Sigmoid colon (tissue), 7 donors: Measurements from ENCODE around the gene FBLN7. TPM values are rescaled to one million over a fixed set of nuclear protein-coding genes. Genes with fewer than 3 reads are reported as not detected.
"Not testable (repeated sequence)": the region's sequence is repeated elsewhere in the genome, so short reads cannot be mapped to it uniquely, and the experiment has no call there.

Experiments used
- DNase-seq: peaks from one replicate; pipeline ENCODE4 v3.0.0-alpha.2; 2019
- H3K27ac ChIP-seq, 4 donors: fragments of 200-600 bp; sonication (generic); one replicate each; pipeline ENCODE4 v1.5.1; 2016 to 2019; ENCODE audit warnings: mild to moderate bottlenecking in 1 of 4
- H3K27me3 ChIP-seq, 3 donors: fragments of 200-600 bp; sonication (generic); one replicate each; pipeline ENCODE4 v1.5.1; 2019; ENCODE audit warnings: mild to moderate bottlenecking in 1 of 3
- H3K36me3 ChIP-seq, 4 donors: fragments of 200-600 bp; sonication (generic); one replicate each; pipeline ENCODE4 v1.5.1; 2016 to 2019
- H3K4me1 ChIP-seq, 4 donors: fragments of 200-600 bp; sonication (generic); one replicate each; pipeline ENCODE4 v1.5.1; 2017 to 2019
- H3K4me3 ChIP-seq, 4 donors: fragments of 200-600 bp; sonication (generic); one replicate each; pipeline ENCODE4 v1.5.1; 2017 to 2019; ENCODE audit warnings: mild to moderate bottlenecking in 2 of 4, moderate library complexity in 1 of 4
- H3K9me3 ChIP-seq, 4 donors: fragments of 200-600 bp in 3 of 4; sonication (generic) in 3 of 4; one replicate each; pipeline versions ENCODE4 v1.5.1 to v1.6.1; 2013 to 2019
- EP300 ChIP-seq, 4 donors: sonication (generic); formaldehyde crosslinking; IDR thresholded peaks; one replicate each; pipeline ENCODE4 v1.6.1; 2017; ENCODE audit warnings: antibody characterized with exemption in 4 of 4
- POLR2A ChIP-seq, 2 donors: fragments of 450-650 bp; IDR thresholded peaks; one replicate each; pipeline ENCODE4 v1.6.1; 2016; ENCODE audit warnings: antibody characterized with exemption in 2 of 2, mild to moderate bottlenecking in 2 of 2, moderate library complexity in 2 of 2
- POLR2AphosphoS5 ChIP-seq, 4 donors: sonication (generic); formaldehyde crosslinking; IDR thresholded peaks; one replicate each; pipeline ENCODE4 v1.6.1; 2017; ENCODE audit warnings: antibody characterized with exemption in 4 of 4
- WGBS, 2 donors: extraction: QIAGEN DNeasy Blood & Tissue Kit; methylation state at CpG; one replicate each; pipeline ENCODE4 v1.1.7; 2013; 5-methylcytosine and 5-hydroxymethylcytosine counted together
- intact Hi-C: fragments of 100-400 bp; cut with DNase I; formaldehyde crosslinking; loops from one replicate; pipeline ENCODE4 v1.15.1; 2023
- polyA plus RNA-seq, 3 donors: library from polyadenylated mRNA; stranded (reverse); fragments of 200-250 nt; gene quantifications; one replicate each; pipeline ENCODE4 v1.2.3, GENCODE V29; 2013
- total RNA-seq, 4 donors: library from RNA; depleted of rRNA; stranded (reverse); fragments of >200 nt; gene quantifications; one replicate each; pipeline ENCODE4 v1.1.0, GENCODE V29; 2016
- TF ChIP-seq, protein P1 (sequence below), 4 experiments: fragments of 450-650 bp in 3 of 4; fragments of 200-600 bp in 1 of 4; IDR thresholded peaks; one replicate each; pipeline ENCODE4 v1.5.1; 2016 to 2019; ENCODE audit warnings: antibody characterized with exemption in 4 of 4, mild to moderate bottlenecking in 3 of 4, moderate library complexity in 2 of 4
- donor health status: healthy with polysubstance abuse.
- donor health status: Bipolar disorder and iron deficiency.
- donor health status: healthy.

FBLN7 gene
- total and polyA plus RNA-seq, 7 donors, result 0.95 to 3.3 (median 1.1) TPM; not detected in 2

DNA sequence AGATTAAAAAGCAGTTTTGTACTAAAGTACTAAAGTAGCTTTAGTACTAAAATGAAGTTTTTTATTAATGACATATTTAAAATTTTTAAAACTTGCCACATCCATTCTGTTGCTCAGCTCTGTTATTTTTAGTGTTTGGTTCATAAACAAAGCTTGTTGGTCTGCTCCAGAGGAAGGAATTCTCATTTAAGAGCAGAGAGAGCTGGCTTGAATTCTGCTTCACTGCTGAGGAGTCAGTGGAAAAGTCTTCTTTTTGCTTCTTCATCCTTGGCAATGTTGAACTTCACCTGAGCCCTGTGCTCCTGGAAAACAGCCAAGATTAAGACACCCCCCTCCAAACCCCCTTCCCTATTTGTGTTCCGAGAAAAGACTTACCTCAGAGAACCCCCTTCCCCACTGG is 42.5 kb upstream of the FBLN7 start:
- H3K4me3 ChIP-seq, result no peak overlapping the region
- no peak for TF ChIP-seq EP300 (IDR thresholded peaks at IDR 0.05)
- H3K27ac ChIP-seq, result no peak overlapping the region
- H3K27me3 ChIP-seq, result no peaks in the 10 kb centered on the region
- no peaks in the 10 kb centered on the region for H3K9me3 ChIP-seq
- intact Hi-C loops, result no loop called here
- DNase-seq, result no peak
- WGBS, 2 donors, result 94 to 98% methylated on average over 1 of the region's 1 CpG
- peaks cover 6 to 51% (median 16%) of the 10 kb centered on the region in 4 donors for H3K36me3 ChIP-seq
- H3K4me1 ChIP-seq, result peaks cover 0 to 5% (median 0%) of the 10 kb centered on the region in 4 donors

DNA sequence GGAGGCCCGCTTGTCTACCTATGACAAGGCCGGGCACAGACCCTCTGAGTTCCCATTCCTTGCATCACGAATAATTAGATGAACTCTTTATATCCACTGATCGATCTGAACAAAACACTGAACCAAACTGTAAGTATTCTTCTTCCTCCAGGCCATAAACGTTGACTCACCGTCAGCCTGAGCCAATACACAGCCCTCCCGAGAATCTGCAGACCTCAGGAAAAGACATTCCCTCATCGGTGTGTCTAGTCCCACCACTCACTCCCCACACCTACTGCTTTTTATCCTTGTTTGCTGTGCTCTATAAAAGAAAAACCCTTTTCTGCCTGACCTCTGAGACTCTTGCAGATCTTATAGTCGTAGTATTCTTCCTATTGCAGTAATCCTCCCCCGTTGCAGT is 42.1 kb upstream of the FBLN7 start:
- TF ChIP-seq POLR2AphosphoS5 (IDR thresholded peaks at IDR 0.05) (no peak), POLR2A (IDR thresholded peaks at IDR 0.05) (no peak), EP300 (IDR thresholded peaks at IDR 0.05) (no peak)
- TF ChIP-seq, protein P1, sequence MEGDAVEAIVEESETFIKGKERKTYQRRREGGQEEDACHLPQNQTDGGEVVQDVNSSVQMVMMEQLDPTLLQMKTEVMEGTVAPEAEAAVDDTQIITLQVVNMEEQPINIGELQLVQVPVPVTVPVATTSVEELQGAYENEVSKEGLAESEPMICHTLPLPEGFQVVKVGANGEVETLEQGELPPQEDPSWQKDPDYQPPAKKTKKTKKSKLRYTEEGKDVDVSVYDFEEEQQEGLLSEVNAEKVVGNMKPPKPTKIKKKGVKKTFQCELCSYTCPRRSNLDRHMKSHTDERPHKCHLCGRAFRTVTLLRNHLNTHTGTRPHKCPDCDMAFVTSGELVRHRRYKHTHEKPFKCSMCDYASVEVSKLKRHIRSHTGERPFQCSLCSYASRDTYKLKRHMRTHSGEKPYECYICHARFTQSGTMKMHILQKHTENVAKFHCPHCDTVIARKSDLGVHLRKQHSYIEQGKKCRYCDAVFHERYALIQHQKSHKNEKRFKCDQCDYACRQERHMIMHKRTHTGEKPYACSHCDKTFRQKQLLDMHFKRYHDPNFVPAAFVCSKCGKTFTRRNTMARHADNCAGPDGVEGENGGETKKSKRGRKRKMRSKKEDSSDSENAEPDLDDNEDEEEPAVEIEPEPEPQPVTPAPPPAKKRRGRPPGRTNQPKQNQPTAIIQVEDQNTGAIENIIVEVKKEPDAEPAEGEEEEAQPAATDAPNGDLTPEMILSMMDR (IDR thresholded peaks at IDR 0.05), result no peak
- no peak for DNase-seq
- Histone ChIP-seq H3K9me3 (no peaks in the 10 kb centered on the region), H3K4me3 (no peak overlapping the region), H3K36me3 (peaks cover 6 to 51% (median 15%) of the 10 kb centered on the region in 4 donors), H3K4me1 (peaks cover 0 to 5% (median 0%) of the 10 kb centered on the region in 4 donors), H3K27me3 (no peaks in the 10 kb centered on the region), H3K27ac (no peak overlapping the region)
- intact Hi-C loops, result no loop called here
- WGBS, 2 donors, result 81 to 86% methylated on average over 10 of the region's 10 CpGs

DNA sequence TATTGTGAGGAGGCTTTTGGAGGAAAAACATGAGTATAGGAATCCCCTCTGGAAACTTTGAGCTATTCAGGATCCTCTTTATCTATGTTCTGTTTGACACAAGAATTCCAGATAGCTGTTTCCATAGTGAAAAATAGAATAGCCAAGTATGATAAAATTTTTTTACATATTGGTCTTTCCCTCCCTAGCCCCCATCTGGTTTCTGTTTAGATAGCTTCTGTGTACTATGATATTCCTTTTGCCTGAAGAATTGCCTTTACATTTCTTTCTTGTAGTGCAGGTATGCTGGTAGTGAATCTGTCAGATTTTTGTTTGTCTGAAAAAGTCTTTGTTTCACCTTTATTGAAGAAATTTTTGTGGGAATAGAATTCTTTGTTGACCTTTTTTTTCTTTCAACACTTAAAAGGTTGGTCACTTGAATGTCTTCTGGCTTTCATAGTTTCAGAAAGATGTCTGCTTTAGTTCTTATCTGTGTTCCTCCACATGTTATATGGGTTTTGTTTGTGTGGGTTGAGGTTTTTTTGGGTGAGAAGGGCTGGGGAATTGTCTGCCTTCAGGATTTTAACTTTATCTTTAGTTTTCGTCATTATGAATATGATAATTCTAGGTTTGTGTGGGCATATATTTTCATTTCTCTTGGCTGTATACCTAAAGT is 29.9 kb upstream of the FBLN7 start:
- H3K36me3 ChIP-seq, result peaks cover 0 to 76% (median 8%) of the 10 kb centered on the region in 4 donors
- H3K27me3 ChIP-seq, result no peaks in the 10 kb centered on the region
- 95 to 96% methylated on average over 1 of the region's 1 CpG for WGBS, 2 donors
- H3K4me1 ChIP-seq, result no peaks in the 10 kb centered on the region
- intact Hi-C loops, result no loop called here
- peaks cover 0 to 5% (median 0%) of the 10 kb centered on the region in 4 donors for H3K9me3 ChIP-seq
- DNase-seq, result no peak
- TF ChIP-seq, protein P1 (IDR thresholded peaks at IDR 0.05), result no peak
- TF ChIP-seq EP300 (IDR thresholded peaks at IDR 0.05) (no peak), POLR2A (IDR thresholded peaks at IDR 0.05) (no peak), POLR2AphosphoS5 (IDR thresholded peaks at IDR 0.05) (no peak)
- H3K27ac ChIP-seq, result no peak overlapping the region
- no peak overlapping the region for H3K4me3 ChIP-seq

DNA sequence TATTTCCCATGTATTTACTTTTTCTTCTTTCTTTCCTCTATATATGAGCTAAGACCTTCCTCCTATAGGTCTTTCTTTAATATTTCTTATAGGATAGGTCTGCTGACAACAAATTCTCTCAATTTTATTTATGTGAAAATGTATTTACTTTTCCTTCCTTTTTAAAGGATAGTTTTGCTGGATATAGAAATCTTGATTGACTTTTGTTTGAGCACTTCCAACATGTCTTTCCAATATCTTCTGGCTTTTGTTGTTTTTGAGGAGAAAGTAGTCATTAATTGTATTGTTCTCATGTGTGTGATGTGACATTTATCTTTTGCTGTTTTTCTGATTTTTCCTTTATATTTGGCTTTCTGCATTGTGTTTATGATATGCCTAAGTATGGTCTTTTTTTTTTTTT is 28.9 kb upstream of the FBLN7 start:
- intact Hi-C loops, result no loop called here
- H3K4me1 ChIP-seq, result no peaks in the 10 kb centered on the region
- peaks cover 0 to 67% (median 8%) of the 10 kb centered on the region in 4 donors for H3K36me3 ChIP-seq
- no peak for DNase-seq
- H3K4me3 ChIP-seq, result no peak overlapping the region
- no peaks in the 10 kb centered on the region for H3K27me3 ChIP-seq
- H3K9me3 ChIP-seq, result peaks cover 0 to 5% (median 0%) of the 10 kb centered on the region in 4 donors
- H3K27ac ChIP-seq, result no peak overlapping the region
- no peak for TF ChIP-seq EP300 (IDR thresholded peaks at IDR 0.05)
- TF ChIP-seq POLR2AphosphoS5 (IDR thresholded peaks at IDR 0.05), result no peak
- TF ChIP-seq, protein P1 (IDR thresholded peaks at IDR 0.05), result no peak
- TF ChIP-seq POLR2A (IDR thresholded peaks at IDR 0.05), result no peak

DNA sequence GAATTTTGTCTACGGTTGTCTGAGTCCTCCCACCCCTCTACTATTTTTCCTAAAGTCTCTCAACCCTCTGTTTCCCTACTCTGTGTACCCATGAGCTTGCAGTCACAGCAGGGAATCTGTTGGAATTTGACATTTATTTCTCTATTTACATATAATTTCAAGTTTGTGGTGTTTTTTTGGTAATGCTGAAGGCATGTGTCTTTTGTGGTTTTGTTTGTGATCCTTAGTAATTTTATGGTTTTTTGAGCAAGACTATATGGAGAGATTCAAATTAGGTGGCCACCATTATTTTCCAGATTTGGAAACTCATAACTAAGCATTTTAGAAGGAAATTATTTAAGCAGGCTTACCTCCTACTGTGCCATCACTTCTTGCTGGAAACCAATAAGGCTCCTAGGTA is 27.2 kb upstream of the FBLN7 start:
- intact Hi-C loops, result no loop called here
- H3K27ac ChIP-seq, result no peak overlapping the region
- H3K36me3 ChIP-seq, result peaks cover 0 to 63% (median 8%) of the 10 kb centered on the region in 4 donors
- no peaks in the 10 kb centered on the region for H3K27me3 ChIP-seq
- 98 to 100% methylated on average over 1 of the region's 1 CpG for WGBS, 2 donors
- TF ChIP-seq EP300 (IDR thresholded peaks at IDR 0.05) (no peak), POLR2AphosphoS5 (IDR thresholded peaks at IDR 0.05) (no peak), POLR2A (IDR thresholded peaks at IDR 0.05) (no peak)
- TF ChIP-seq, protein P1 (IDR thresholded peaks at IDR 0.05), result no peak
- no peak overlapping the region for H3K4me3 ChIP-seq
- peaks cover 0 to 5% (median 0%) of the 10 kb centered on the region in 4 donors for H3K9me3 ChIP-seq
- no peaks in the 10 kb centered on the region for H3K4me1 ChIP-seq
- no peak for DNase-seq

DNA sequence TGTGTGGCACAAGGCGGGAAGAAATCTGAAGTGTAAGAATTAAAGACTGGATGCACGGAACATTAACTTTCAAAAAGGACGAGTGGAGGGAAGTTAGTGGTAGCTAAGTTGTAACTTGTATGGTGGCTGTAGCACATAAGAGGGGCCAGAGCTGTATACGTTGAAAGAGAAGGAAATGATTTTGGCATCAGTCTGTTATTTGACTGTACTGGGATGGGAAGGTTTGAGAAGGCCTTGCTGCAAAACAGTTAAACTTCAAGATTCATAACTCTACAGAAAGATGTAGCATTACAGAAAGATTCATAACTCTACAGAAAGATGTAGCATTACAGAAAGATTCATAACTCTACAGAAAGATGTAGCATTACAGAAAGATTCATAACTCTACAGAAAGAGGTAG is 24.8 kb upstream of the FBLN7 start:
- intact Hi-C loops, H3K4me3 ChIP-seq, DNase-seq, H3K9me3 ChIP-seq, H3K4me1 ChIP-seq, H3K27me3 ChIP-seq, H3K27ac ChIP-seq: not testable (repeated sequence)
- H3K36me3 ChIP-seq, result peaks cover 0 to 70% (median 14%) of the 10 kb centered on the region in 4 donors
- 94 to 96% methylated on average over 4 of the region's 4 CpGs for WGBS, 2 donors
